ENCODE data around the gene CAMK2D.

- no peak for TF ChIP-seq CTCF (conservative IDR thresholded peaks at IDR 0.05; ENCODE audit: low read depth in 2 of 2)
- no peak for TF ChIP-seq EZH2 (IDR thresholded peaks at IDR 0.05; ENCODE audit: low read depth, unreplicated experiment)
- no peak for TF ChIP-seq POLR2AphosphoS5 (IDR thresholded peaks at IDR 0.05; ENCODE audit: low read depth)
- no peak for TF ChIP-seq EZH2phosphoT487 (IDR thresholded peaks at IDR 0.05; ENCODE audit: unreplicated experiment)
- no peak for TF ChIP-seq JUNB (IDR thresholded peaks at IDR 0.05; ENCODE audit: unreplicated experiment)
- TF ChIP-seq NANOG (IDR thresholded peaks at IDR 0.05; ENCODE audit: borderline replicate concordance) = no peak
Observed at GRCh38 chr4:113697429-113697828, 64.1 kb downstream of the CAMK2D start.
